Stimulated activated CD8-positive, alpha-beta memory T cell treated with anti-CD3 and anti-CD28 coated beads, Interleukin-4, amount 100 ng/mL, for 4 hours (primary cell): ENCODE data around the gene XRCC3.

Experiments used
- DNase-seq, 2 donors: peaks; one replicate each; pipeline ENCODE4 v3.0.0-alpha.2; 2020; ENCODE audit warnings: low read depth in 2 of 2, low spot score in 1 of 2

The XRCC3 gene

DNA sequence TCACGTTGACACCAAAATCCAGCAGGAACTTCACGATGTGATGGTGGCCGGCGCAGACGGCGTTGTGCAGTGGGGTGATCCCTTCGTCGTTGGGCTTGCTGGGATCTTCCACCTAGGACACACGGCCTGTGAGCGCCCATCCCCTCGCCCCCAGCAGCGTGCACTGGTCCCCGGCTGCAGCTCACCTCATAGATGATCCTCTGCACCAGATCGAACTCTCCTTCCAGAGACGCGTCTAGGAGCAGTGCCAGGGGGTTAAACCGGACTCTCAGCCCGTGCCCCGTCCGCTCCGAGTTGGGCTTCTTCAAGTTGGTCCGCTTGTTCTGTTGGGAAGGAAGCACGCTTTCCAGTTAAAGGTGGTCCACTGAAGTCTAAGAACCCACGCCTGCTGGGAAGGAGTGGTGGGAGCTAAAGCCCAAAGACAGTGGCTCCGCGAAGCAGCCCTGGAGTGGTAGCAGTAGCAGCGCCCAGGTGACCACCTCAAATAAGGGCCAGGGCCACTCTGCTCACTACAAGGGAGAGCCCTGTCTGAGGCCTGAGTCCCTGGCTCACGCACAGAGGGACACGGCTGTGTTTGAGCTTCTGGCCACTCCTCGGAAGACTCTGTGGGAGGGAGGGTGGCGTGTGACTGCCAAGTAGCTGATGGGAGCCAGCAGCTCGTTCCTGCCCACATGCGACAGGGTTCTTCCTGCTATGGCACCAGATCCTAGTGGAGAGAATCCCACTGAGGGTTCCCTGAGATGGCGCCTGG, 23.6 kb upstream of the XRCC3 start:
- no peak for DNase-seq

DNA sequence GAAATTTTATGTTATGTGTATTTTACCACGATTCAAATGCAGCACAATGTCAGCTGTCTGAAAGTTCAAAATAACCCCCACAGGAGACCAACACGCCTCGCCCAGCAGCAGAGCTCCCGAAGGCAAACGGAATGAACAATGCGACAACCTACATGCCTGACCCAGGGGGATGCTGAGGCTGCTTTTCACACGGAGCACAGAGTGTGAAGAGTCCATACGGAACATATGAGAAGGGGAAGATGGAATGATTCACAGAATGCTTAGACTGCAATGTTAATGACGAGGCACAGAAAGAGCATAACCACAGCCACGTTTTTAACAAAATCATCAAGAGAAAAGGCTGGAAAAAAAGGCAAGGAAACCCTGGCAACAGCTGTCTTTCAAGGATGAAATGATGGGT, 22.9 kb upstream of the XRCC3 start:
- no peak for DNase-seq

DNA sequence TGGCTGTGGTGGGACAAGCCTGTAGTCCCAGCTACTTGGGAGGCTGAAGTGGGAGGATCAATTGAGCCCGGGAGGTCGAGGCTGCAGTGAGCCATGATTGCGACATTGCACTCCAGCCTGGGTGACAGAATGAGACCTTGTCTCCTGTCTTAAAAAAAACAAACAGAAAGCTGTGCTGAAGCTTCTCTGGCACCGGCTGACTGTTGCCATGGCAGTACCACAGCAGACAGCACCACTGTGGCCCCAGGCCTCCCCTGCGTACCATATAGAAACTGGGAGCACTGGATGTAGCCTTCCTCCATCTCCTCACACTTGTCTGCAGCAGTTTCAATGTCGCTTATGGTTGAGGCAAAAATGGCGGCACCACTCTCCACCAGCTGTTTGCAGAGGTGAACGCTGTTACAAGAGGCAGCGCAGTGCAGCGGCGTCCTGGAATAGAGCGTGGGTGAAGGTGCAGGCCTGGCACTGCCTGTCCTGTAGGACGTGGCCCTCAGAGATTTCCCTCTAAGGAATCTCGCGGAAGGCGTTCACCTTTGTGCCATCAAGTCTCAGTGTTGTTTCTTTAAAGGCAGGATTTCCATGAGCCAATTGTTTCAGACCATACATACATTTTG, 22.3 kb upstream of the XRCC3 start:
- DNase-seq = no peak

DNA sequence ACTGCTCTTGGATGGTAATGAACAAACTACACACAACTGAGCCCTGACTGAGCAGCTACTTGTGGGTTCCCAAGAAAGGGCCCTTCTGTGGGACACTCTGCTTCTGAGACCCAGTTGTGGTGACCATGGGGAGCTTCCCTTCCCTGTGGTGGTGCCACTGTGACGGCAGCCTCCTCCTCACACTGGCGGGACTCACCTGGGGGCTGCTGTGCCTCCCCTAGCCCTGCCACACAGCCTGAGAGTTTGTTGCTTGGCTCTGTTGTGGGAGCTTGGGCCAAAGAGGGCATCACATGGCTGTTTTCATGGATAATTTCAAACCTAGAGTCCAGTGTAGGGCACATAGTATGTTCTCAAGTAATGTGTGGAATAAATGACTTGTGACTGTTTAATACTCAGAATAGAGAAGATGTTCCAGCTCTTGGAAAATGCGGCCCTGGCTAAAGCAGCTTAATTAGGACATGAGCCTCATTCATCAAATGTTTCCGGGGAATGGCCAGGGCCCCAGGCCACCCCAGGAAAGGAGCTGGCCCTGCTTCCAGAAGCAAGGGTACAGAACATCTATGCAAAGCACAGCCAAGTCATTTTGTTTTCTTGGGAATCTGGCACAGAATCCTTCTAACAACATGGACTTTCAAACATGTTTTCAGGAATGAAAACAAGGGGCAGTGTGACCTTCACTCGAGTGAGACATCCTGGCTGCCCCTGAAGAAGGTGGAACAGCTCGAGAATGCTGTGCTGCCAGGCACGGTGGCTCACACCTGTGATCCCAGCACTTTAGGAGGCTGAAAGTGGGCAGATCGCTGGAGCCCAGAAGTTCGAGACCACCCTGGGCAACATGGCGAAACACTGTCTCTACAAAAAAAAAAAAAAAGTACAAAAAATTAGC, 21.5 kb upstream of the XRCC3 start:
- no peak for DNase-seq

DNA sequence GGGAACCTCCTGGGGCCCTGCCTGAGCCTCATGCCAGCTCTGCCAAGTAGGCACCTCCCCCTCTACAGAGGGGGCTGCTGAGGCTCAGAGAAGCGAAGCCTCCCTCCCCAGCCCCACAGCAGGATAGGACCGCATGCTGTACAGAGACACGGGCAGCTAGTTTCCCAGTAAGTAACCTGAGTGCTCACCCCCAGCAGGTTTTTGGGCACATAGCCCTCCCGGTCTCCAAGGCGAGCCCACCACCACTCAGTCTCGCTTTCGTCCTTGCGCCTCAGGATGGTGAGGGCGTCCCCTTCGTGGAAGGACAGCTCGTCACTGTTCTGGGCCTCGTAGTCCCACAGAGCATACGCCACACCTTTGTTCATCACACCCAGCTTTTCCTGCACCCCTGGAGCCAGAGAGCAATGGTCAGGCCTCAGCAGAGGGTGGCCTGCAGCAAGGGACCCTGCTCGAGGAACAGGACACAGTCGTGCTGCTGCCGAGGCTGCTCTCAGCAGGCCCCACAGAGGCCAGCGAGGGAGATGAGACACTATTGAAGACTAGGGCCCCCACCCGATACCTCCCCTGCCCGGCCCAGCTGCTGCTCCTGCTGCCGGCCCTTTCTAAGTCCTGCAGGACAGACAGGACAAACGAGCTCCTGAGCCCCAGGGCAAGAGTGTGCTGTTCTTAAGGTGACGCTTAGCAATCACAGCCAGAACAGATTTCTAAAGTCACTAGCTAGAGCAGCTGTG, 20.7 kb upstream of the XRCC3 start:
- no peak for DNase-seq

DNA sequence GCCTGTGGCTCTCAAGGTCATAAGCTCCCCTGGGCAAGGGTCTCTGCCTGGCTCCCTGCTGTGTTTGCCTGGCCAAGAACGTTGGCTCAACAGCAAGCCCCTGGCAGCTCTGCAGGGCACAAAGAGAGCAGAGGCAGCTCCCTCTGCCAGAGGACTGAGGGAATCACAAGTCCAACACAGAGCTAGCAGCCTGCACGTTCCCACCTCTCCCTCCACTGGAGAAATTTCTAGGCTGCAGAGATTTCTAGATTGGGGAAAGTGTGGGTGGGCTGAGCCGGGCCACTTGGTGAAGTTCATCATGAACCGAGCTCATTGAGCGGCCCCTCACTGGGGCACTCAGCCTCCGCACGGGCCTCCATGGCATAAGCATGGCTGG, 20.2 kb upstream of the XRCC3 start:
- no peak for DNase-seq

DNA sequence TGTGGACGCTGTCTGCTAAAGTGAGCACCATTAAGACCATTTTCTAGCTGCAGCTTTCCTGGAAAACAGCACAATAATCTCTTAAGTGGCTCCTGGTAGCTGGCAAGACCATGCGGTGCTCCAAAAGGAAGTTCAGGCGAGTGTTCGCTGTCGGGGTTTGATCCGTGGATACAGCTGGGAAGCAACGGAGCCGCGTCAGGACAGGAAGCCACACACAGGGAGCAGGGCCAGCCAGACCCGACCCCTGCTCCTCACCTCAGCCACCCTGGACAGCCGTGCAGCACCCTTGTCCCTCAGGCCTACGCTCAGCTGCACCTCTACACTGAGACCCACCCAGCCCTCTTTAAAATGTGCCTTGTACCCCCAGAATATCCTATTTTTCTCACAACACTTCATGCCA, 19.8 kb upstream of the XRCC3 start:
- DNase-seq = no peak

DNA sequence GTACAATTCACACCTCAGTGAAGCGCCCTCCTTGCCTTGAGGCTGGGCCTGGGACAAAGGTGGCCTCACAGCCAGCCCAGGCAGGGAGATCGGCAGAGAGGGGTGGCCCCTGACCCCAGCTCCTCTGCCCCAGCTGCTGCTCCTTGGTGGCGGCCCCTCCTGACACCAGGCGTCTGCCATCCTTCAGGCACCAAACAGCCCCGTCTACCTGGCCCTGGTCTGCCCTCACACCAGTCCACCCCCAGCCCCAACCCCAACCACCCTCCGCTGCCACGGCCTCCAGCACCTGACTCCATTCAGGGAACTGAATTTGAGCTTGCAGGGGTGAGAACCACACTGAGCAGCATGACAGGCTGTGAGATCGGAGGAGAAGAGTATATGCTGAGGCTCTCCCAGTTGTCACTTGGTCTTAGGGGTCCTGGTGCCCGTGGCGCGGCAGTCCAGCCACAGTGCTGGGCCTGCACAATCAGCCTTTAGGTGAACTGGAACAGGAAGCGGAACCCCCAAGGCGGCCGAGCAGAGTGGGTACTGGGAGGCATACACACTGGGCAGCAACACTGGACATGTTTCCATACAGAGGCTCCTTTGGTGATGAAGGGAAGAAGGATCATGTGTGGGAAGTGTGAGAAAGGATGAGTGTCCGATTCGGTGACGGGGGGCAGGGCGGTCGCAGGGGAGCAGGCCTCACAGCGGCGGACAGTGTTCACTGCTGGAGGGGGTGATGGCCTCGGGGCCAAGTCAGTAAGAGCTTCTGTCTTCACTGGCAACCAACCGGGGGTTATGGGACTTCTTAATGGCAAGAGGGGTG, 19.0 kb upstream of the XRCC3 start:
- DNase-seq = no peak

DNA sequence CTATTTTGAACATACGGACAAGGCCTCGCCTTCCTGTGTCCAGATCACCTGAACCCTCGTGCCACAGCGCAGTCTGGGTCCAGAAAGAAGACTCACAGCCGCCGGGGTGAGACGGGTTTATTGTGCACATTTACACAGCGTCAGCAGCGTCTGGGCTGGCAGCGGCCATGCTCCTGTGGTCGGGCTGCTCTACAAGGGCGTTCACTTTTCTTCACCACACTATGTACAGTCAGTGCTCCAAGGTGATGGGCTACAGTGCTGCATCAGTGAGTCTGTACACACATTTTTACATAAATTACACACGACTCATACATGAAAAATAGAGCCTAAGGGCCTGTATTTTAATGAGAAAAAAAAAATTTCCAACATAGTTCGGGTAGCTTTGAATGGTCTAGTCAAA, 18.4 kb upstream of the XRCC3 start:
- no peak for DNase-seq

DNA sequence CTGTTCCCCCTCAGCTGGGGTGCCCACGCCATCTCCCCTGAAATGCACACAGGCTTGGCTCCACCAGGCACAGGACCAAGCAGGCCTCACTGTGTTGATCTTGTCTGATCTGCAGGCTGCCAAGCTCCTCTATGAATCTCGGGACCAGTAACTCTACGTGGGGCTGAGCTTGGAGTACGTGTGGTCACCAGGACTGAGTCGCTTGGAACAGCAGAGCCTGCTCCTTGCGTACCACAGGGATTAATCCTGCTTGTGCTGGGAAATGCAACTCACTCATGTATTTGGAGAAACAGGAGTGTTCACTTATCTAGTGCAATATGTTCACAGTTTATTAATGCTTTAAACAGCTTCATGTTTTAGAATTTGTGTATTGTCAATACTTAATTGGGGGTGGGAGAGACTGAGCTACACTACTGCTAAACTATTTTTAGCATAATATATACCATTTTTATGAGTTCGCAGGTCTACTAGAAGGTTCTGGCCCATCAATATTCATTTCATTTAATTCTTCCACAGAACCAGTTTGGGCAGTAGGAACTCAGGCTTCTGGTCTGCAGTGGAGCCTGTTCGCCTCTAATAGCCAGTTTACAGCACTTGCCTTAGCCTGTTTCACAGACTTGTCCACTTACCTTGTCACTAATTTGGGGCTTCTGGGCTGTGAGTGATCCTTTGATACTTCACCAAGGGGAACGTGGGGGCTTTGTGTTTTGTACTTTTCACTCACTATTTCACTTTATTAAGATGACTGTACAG, 17.8 kb upstream of the XRCC3 start:
- DNase-seq = no peak

DNA sequence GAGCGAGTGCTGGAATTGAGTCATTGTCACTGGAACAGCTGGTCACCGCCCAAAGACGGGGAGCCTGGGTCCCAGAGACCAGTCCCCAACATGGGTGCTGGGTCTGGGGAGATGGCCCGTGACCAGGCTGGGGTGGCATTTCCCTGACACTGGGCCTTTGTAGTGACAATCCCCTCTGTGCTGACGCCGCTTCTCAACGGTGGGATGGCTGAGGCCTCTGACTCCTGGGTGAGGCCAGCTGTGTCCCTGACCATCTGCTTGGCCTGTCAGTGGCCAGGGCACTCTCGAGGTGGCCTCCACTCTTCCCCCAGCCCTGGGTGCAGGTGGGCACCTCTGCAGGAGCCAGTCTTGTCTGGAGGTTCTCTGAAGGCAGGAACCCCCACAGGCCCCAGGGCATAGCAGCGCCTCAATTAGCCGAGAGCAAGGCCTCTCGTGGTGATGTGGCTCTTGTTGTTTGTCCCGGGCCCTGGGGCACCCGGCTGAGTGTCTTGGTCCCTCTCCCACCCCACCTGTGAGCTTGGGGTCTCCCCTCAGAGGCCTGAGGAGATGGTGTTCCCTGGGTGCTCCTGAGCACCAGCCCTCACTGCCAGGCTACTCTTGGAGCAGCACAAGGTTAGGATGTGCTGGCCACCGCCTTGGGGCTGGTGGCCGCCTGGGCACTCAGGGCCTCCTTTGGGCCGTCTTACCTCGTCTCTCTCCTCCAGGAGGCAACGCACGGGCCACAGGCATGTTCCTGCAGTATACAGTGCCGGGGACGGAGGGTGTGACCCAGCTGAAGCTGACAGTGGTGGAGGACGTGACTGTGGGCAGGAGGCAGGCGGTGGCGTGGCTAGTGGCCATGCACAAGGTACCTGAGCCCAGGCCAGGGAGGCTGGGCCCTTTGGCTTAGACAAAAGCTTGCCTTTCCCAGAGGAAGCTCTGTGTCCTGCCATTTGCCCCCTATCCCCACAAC, 16.9 kb upstream of the XRCC3 start:
- DNase-seq = no peak

DNA sequence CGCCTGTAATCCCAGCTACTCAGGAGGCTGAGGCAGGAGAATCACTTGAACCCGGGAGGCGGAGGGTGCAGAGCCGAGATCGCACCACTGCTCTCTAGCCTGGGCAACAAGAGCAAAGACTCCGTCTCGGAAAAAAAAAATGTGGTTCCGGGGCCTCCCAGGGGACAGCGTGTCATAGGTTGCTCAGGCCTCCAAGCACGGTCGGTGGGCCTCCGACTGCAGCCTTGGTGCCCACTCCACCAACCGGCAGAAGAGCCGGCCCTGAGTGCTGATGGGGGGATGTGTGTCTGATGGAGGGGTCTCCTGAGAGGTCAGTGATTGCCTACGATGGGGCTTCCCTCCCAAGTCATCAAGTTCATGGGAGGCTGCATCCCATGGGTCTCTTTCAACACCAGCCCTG, 16.2 kb upstream of the XRCC3 start:
- no peak for DNase-seq

DNA sequence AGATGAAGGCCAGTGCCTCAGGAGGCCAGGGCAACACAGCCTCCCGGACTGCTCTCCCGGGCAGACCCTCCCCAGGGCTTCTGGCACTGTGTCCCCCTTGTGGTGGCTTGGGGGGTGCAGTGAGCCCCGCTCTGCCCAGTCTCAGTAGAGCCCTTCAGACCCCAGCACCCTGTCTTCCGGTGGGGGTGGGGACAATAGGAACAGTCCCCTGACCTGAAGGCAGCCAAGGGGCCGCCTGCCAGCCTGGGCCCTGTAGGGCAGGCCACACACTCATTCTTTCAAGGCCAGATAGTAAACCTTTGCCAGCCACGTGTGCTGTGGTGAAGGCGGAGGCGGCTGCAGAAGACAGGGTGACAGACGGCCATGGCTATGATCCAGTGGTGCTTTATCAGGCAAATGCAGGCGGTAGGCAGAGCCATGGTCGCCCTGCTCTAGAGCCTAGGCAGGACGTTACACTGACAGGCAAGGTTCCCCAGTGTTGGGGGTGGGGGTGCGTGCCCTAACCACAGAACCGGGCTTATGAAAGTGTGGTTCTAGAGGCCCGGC, 15.3 kb upstream of the XRCC3 start:
- no peak for DNase-seq

DNA sequence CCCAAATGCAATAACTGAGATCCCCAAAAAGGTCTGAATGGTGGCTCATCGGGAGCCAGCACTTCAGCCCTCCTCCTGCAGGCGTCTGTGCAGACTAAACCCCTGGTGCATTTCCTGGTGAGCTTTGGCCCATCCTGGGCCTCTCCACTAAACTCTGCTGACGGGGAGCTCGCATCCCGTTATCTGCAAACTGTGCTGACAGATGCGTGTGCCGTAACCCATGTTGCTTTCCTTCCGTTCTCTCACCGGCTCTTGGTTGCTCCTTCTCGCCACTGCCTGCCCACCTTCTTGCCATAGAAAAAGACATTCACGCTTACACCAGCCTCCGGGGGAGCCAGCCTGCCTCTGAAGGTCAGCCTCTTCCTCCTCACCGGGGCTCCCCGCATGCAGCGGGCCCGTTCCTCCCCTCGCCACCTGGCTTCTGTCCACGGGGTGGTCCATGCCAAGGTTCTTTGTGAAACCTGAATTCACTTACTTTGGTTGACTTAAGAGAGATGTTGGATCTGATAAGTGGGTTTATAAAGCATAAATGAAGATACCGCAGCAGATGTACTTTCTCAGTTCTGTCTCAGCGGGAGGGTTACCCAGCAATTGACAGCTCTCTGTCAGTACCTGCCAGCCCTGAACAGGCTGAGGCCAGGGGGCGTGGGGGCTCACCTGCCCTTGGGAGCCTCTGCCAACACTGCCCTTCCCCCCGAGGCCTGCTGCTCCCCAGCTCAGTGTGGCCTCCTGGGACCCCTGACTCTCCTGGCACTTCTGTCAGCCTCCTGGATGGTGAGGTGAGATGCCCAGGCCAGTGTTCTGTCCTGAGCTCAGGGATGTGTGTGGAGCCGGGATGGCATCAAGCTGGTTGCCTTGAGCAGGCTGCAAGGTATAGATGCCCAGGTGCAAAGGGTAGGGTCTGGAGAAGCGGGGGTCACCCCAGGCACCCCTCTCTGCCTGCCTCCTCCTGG, 14.5 kb upstream of the XRCC3 start:
- no peak for DNase-seq

DNA sequence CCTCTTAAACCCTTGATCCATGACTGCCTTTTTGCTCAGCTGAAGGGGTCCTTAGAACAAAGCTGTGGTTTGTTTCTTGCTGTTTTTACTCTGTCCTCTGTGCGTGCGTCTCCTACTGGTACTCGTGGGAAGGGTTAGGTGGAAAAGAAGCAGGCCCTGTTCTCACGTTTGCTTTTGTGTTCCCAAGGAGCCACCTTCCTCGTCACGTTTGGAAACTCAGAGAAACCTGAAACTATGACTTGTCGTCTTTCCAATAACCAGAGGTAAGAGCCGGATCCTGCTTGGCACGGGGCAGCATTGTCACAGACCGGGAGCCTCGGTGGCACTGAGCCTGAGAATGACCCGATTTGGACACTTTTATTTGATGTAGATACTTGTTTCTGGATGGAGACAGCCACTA, 13.5 kb upstream of the XRCC3 start:
- DNase-seq = no peak

DNA sequence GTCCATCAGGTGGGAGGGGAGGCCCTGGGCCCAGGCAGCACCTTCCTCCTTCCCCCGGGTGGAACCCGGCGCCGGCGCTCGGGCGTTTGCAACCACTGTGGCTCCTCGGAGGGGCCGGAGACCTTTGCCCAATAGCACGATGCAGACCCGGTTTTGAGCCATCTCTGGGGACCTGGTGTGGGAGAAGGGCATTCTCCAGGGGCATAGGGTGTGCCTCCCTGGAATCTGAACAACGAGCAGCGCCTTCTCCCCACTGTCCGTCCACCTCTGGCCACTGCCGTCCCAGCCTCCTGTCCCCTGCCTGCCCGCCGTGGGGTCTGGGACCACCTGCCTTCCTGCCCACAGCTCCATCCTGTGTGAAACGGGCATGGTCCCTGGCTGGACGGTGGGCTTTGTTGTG, 12.9 kb upstream of the XRCC3 start:
- no peak for DNase-seq

DNA sequence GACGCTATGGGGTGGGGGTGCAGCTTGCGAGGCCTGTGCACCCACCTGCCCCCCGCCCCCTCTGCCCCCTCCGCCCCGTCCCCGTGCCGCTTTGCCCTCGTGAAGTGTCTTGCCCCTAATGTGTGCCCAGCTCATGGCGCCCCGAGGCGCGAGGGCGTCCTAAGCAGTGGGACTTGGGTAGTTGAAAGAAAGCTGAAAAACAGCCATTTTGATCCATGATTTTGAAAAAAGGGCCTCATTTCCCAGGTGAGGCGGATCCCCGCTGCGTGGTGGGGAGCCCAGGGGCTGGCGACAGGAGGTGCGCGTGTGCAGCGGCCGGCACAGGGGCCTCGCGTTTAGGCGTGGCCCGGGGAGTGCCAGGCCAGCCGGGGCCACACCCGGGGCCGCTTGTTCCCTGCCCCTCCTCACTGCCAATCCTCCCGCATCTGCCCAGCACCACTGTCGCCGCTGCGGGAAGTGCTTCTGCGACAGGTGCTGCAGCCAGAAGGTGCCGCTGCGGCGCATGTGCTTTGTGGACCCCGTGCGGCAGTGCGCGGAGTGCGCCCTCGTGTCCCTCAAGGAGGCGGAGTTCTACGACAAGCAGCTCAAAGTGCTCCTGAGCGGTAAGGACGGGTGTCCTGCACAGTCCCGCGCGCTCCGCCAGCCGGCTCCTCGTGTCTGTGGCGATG, 12.2 kb upstream of the XRCC3 start:
- no peak for DNase-seq
